MCF 10A (cell line): ENCODE measurements around the gene TMEM40. TPM values are rescaled to one million over a fixed set of nuclear protein-coding genes. Genes with fewer than 3 reads are reported as not detected.

ENCODE experiments used
- Bru-seq: library from RNA; stranded (reverse); fragments of 400-500 nt; gene quantifications from one replicate; lab custom pipeline; 2021; lab: Mats Ljungman, UMichigan
- BruChase-seq, 2 experiments: library from RNA; stranded (reverse); fragments of 400-500 nt; gene quantifications; one replicate each; lab custom pipeline; 2021; lab: Mats Ljungman, UMichigan
- BruUV-seq: library from RNA; stranded (reverse); fragments of 400-500 nt; replicated peaks from 2 replicates; lab custom pipeline; 2021; lab: Mats Ljungman, UMichigan
- CTCF ChIA-PET: fragments of 300-600 bp; sonication (Branson Sonifier 250); formaldehyde crosslinking; extraction: SDS; loops from one replicate; lab custom pipeline; 2021; ENCODE audit warnings: antibody characterized with exemption, inconsistent platforms; lab: Yijun Ruan, JAX
- POLR2A ChIA-PET: fragments of 300-600, 350-650 bp; sonication (Branson Sonifier 250); formaldehyde crosslinking; extraction: SDS; loops from one replicate; lab custom pipeline; 2020; ENCODE audit warnings: antibody characterized with exemption, inconsistent platforms; lab: Yijun Ruan, JAX
- DNase-seq: peaks from one replicate; pipeline ENCODE4 v3.0.0-alpha.2; 2018; ENCODE audit not compliant: unreplicated experiment
- H3K27ac Mint-ChIP-seq: one replicate; pipeline ENCODE4 v1.8.0; 2022; ENCODE audit warnings: mild to moderate bottlenecking, low read depth, mixed read lengths; ENCODE audit not compliant: unreplicated experiment
- H3K27me3 Mint-ChIP-seq: one replicate; pipeline ENCODE4 v1.8.0; 2022; ENCODE audit warnings: mixed read lengths; ENCODE audit not compliant: insufficient read depth, unreplicated experiment
- H3K36me3 Mint-ChIP-seq: one replicate; pipeline ENCODE4 v1.8.0; 2022; ENCODE audit warnings: mild to moderate bottlenecking, moderate library complexity, mixed read lengths; ENCODE audit not compliant: insufficient read depth, unreplicated experiment
- H3K4me1 Mint-ChIP-seq: one replicate; pipeline ENCODE4 v1.8.0; 2022; ENCODE audit warnings: mixed read lengths; ENCODE audit not compliant: insufficient read depth, unreplicated experiment
- H3K4me3 Mint-ChIP-seq: one replicate; pipeline ENCODE4 v1.8.0; 2022; ENCODE audit warnings: mild to moderate bottlenecking, moderate library complexity, mixed read lengths; ENCODE audit not compliant: unreplicated experiment
- H3K9me3 Mint-ChIP-seq: one replicate; pipeline ENCODE4 v1.8.0; 2022; ENCODE audit warnings: mixed read lengths; ENCODE audit not compliant: unreplicated experiment
- CTCF ChIP-seq: fragments of 200-600 bp; IDR thresholded peaks from one replicate; pipeline ENCODE4 v1.8.0; 2022; ENCODE audit warnings: antibody characterized with exemption, mild to moderate bottlenecking; ENCODE audit not compliant: unreplicated experiment
- intact Hi-C: fragments of 100-400 bp; cut with micrococcal nuclease; formaldehyde crosslinking; loops from 2 replicates; pipeline ENCODE4 v1.14.1; 2022
- long read RNA-seq: library from polyadenylated mRNA; stranded (forward); transcript quantifications from one replicate; pipeline ENCODE4 v2.0.0, GENCODE V29; 2022
- total RNA-seq: library from RNA; stranded (reverse); gene quantifications from 2 replicates; pipeline ENCODE4 v1.2.3, GENCODE V29; 2022

Gene TMEM40, protein sequence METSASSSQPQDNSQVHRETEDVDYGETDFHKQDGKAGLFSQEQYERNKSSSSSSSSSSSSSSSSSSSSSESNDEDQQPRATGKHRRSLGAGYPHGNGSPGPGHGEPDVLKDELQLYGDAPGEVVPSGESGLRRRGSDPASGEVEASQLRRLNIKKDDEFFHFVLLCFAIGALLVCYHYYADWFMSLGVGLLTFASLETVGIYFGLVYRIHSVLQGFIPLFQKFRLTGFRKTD
- total RNA-seq (30.3 and 58.4 TPM in 2 replicates), Bru-seq, nascent RNA (percentile 69 among the genes with signal in this experiment), BruChase-seq, experiment 1, labeled RNA remaining after a 6-hour chase (percentile 67 among the genes with signal in this experiment), BruChase-seq, experiment 2, labeled RNA remaining after a 2-hour chase (percentile 66 among the genes with signal in this experiment)
- long read RNA-seq, transcript TMEM40-204 (11 exons, 1,547 nt) = minor isoform, 27 of 90 reads
- long read RNA-seq, transcript TMEM40-202 (12 exons, 2,308 nt) = major isoform, 29 of 90 reads
- long read RNA-seq, transcript TMEM40-205 (10 exons, 1,785 nt) = minor isoform, 12 of 90 reads
- long read RNA-seq, partial matches to known transcripts = 1 of 90 reads
- long read RNA-seq, other reads (novel, unspliced or antisense) = 21 of 90 reads

GRCh38 chr3:12759097-12759679 is at the start of gene TMEM40:
Gene TMEM40 (minus strand): TSS chr3:12759259. CDS start chr3:12749832, 9,427 bp downstream.
- H3K27me3 Mint-ChIP-seq = no peaks in the 10 kb centered on the region
- intact Hi-C loops = loop anchor here (1.0 kb wide), 1 partner anchor 8 kb away; no protein-coding TSS in a partner anchor
- POLR2A ChIA-PET = interaction anchor here (0.5 to 3.2 kb wide), 16 partner anchors 9 to 1538 kb away, joined by 3 to 33 read pairs (median 4); partner anchors contain the start of genes MKRN2, RAF1, RPL32 and TSEN2

GRCh38 chr3:12808587-12808986 is 49.5 kb upstream of the TMEM40 start:
- POLR2A ChIA-PET = interaction anchor here (0.6 kb wide), 1 partner anchor 55 kb away, joined by 4 read pairs; no protein-coding TSS in a partner anchor
- Mint-ChIP-seq H3K27ac (peak overlapping the region; percentile 76), H3K36me3 (peaks cover 5% of the 10 kb centered on the region), H3K4me1 (no peaks in the 10 kb centered on the region), H3K27me3 (no peaks in the 10 kb centered on the region), H3K9me3 (no peaks in the 10 kb centered on the region), H3K4me3 (no peak overlapping the region)
- intact Hi-C loops = no loop called here
- BruUV-seq = no TSS peak
- DNase-seq = no peak
- TF ChIP-seq CTCF = no peak
- CTCF ChIA-PET = interaction anchor here (0.6 to 4.5 kb wide), 4 partner anchors 9 to 178 kb away, joined by 3 to 22 read pairs (median 4); no protein-coding TSS in a partner anchor

More at GRCh38 chr3:12759097-12759679, at the start of gene TMEM40:
- H3K27ac Mint-ChIP-seq = peak within 1 kb of the TSS; percentile 74
- BruUV-seq = no TSS peak
- H3K4me3 Mint-ChIP-seq = peak within 1 kb of the TSS; percentile 43
- CTCF ChIA-PET = interaction anchor here (0.5 to 2.2 kb wide), 10 partner anchors 39 to 82 kb away, joined by 3 to 9 read pairs (median 4); partner anchors contain the start of gene RPL32
- DNase-seq = peak; percentile 86
- H3K9me3 Mint-ChIP-seq = no peaks in the 10 kb centered on the region
- peaks cover 6% of the 10 kb centered on the region for H3K36me3 Mint-ChIP-seq
- peaks cover 49% of the 10 kb centered on the region for H3K4me1 Mint-ChIP-seq
- no peak for TF ChIP-seq CTCF

GRCh38 chr3:12807601-12808359 is 48.7 kb upstream of the TMEM40 start:
- intact Hi-C loops = no loop called here
- no TSS peak for BruUV-seq
- ChIA-PET POLR2A (interaction anchor here (0.6 to 1.0 kb wide), 2 partner anchors 22 to 54 kb away, joined by 3 to 4 read pairs; no protein-coding TSS in a partner anchor), CTCF (interaction anchor here (0.6 to 4.5 kb wide), 4 partner anchors 8 to 407 kb away, joined by 3 to 22 read pairs (median 4); no protein-coding TSS in a partner anchor)
- Mint-ChIP-seq H3K9me3 (no peaks in the 10 kb centered on the region), H3K27me3 (no peaks in the 10 kb centered on the region), H3K4me3 (no peak overlapping the region), H3K36me3 (peaks cover 5% of the 10 kb centered on the region), H3K27ac (no peak overlapping the region), H3K4me1 (no peaks in the 10 kb centered on the region)
- DNase-seq = no peak
- no peak for TF ChIP-seq CTCF
